ENCODE results near the gene FZR1. TPM values are rescaled to one million over a fixed set of nuclear protein-coding genes. Genes with fewer than 3 reads are reported as not detected.

The FZR1 gene
- total and polyA plus RNA-seq, 2 of the 13 experiments (the other 11 are each of a cell fraction or from before 2014, with no cell fraction given) = 29.0 to 30.8 TPM

DNA sequence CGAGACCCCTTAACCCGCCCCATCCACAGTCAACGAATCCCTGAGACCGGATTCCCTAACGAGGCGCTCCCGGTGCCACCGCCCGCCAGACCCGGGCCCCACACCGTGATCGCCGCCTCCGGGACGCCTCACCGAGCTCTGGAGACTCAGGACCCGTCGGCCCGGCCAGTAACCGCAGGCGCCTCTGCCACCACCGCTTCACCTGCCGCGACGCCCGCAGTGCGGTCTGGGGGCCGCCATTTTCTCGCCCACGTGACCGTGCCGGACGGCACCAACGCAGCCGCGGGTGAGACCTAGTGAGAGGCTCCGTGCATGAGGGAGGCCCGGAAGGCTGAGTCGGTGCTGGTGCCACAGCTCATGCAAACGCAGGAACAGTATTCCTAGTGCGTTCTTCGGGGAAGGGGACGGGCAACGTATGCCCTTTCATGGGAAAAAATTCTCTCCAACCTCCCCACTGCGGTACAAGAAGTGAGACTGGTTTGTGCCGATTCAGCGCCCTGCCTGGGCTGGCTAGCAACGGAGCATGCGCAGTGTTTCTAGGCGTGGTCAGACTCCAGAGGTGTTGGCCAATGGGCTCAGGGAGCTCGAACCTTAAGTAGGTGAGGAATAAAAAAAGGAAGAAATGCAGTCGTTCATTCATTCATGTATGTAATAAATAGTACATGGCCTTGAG is 5.5 kb upstream of the FZR1 start, which contains the start of gene DOHH (continued):
- TF ChIP-seq ETV5 (CRISPR knock-in tag; IDR thresholded peaks at IDR 0.05; ENCODE audit: borderline replicate concordance) = peak; percentile 61
- TF ChIP-seq KLF15 (CRISPR knock-in tag; IDR thresholded peaks at IDR 0.05; ENCODE audit: borderline replicate concordance) = no peak
- TF ChIP-seq ZNF232 (CRISPR knock-in tag; IDR thresholded peaks at IDR 0.05; ENCODE audit: borderline replicate concordance) = no peak; the same call in 1 of the 2 replicates
- TF ChIP-seq, protein P1, sequence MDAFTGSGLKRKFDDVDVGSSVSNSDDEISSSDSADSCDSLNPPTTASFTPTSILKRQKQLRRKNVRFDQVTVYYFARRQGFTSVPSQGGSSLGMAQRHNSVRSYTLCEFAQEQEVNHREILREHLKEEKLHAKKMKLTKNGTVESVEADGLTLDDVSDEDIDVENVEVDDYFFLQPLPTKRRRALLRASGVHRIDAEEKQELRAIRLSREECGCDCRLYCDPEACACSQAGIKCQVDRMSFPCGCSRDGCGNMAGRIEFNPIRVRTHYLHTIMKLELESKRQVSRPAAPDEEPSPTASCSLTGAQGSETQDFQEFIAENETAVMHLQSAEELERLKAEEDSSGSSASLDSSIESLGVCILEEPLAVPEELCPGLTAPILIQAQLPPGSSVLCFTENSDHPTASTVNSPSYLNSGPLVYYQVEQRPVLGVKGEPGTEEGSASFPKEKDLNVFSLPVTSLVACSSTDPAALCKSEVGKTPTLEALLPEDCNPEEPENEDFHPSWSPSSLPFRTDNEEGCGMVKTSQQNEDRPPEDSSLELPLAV (CRISPR knock-in tag; conservative IDR thresholded peaks at IDR 0.05; ENCODE audit: low read depth) = no peak
- peak; percentile 51; the same call in 1 of the 2 replicates for TF ChIP-seq ZFP1 (CRISPR knock-in tag; IDR thresholded peaks at IDR 0.05)
- TF ChIP-seq ZNF776 (CRISPR knock-in tag; IDR thresholded peaks at IDR 0.05) = peak; percentile 67; the same call in 1 of the 2 replicates
- TF ChIP-seq ZNF12 (CRISPR knock-in tag; IDR thresholded peaks at IDR 0.05) = no peak
- 0 out of 2 replicates have a peak, but pooled peaks have one; percentile 17 for TF ChIP-seq ZNF567 (CRISPR knock-in tag; IDR thresholded peaks at IDR 0.05; ENCODE audit: borderline replicate concordance)
- TF ChIP-seq RAD21 (CRISPR knock-in tag; IDR thresholded peaks at IDR 0.05) = peak; percentile 33; the same call in 1 of the 2 replicates
- TF ChIP-seq ZNF615 (CRISPR knock-in tag; IDR thresholded peaks at IDR 0.05; ENCODE audit: borderline replicate concordance) = no peak
- TF ChIP-seq THYN1 (CRISPR knock-in tag; IDR thresholded peaks at IDR 0.05; ENCODE audit: borderline replicate concordance, low read depth) = no peak
- TF ChIP-seq RFX5 (IDR thresholded peaks at IDR 0.05; ENCODE audit: low read depth, low read length) = peak; percentile 88
- TF ChIP-seq, protein P2, sequence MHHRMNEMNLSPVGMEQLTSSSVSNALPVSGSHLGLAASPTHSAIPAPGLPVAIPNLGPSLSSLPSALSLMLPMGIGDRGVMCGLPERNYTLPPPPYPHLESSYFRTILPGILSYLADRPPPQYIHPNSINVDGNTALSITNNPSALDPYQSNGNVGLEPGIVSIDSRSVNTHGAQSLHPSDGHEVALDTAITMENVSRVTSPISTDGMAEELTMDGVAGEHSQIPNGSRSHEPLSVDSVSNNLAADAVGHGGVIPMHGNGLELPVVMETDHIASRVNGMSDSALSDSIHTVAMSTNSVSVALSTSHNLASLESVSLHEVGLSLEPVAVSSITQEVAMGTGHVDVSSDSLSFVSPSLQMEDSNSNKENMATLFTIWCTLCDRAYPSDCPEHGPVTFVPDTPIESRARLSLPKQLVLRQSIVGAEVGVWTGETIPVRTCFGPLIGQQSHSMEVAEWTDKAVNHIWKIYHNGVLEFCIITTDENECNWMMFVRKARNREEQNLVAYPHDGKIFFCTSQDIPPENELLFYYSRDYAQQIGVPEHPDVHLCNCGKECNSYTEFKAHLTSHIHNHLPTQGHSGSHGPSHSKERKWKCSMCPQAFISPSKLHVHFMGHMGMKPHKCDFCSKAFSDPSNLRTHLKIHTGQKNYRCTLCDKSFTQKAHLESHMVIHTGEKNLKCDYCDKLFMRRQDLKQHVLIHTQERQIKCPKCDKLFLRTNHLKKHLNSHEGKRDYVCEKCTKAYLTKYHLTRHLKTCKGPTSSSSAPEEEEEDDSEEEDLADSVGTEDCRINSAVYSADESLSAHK (CRISPR knock-in tag; IDR thresholded peaks at IDR 0.05; ENCODE audit: borderline replicate concordance) = no peak
- TF ChIP-seq U2AF2 (IDR thresholded peaks at IDR 0.05; ENCODE audit: low read depth, low read length) = no peak
- TF ChIP-seq PRMT3 (CRISPR knock-in tag; IDR thresholded peaks at IDR 0.05; ENCODE audit: borderline replicate concordance, low read depth) = no peak
- no peak for TF ChIP-seq TOPORS (CRISPR knock-in tag; IDR thresholded peaks at IDR 0.05)
- no peak for TF ChIP-seq ZNF678 (CRISPR knock-in tag; IDR thresholded peaks at IDR 0.05)
- no peak for TF ChIP-seq JUNB (CRISPR knock-in tag; IDR thresholded peaks at IDR 0.05; ENCODE audit: borderline replicate concordance)
- TF ChIP-seq, protein P3, sequence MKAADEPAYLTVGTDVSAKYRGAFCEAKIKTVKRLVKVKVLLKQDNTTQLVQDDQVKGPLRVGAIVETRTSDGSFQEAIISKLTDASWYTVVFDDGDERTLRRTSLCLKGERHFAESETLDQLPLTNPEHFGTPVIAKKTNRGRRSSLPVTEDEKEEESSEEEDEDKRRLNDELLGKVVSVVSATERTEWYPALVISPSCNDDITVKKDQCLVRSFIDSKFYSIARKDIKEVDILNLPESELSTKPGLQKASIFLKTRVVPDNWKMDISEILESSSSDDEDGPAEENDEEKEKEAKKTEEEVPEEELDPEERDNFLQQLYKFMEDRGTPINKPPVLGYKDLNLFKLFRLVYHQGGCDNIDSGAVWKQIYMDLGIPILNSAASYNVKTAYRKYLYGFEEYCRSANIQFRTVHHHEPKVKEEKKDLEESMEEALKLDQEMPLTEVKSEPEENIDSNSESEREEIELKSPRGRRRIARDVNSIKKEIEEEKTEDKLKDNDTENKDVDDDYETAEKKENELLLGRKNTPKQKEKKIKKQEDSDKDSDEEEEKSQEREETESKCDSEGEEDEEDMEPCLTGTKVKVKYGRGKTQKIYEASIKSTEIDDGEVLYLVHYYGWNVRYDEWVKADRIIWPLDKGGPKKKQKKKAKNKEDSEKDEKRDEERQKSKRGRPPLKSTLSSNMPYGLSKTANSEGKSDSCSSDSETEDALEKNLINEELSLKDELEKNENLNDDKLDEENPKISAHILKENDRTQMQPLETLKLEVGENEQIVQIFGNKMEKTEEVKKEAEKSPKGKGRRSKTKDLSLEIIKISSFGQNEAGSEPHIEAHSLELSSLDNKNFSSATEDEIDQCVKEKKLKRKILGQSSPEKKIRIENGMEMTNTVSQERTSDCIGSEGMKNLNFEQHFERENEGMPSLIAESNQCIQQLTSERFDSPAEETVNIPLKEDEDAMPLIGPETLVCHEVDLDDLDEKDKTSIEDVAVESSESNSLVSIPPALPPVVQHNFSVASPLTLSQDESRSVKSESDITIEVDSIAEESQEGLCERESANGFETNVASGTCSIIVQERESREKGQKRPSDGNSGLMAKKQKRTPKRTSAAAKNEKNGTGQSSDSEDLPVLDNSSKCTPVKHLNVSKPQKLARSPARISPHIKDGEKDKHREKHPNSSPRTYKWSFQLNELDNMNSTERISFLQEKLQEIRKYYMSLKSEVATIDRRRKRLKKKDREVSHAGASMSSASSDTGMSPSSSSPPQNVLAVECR (CRISPR knock-in tag; IDR thresholded peaks at IDR 0.05; ENCODE audit: borderline replicate concordance) = peak; percentile 92
- no peak for TF ChIP-seq LCORL (IDR thresholded peaks at IDR 0.05)
- peak; percentile 42; the same call in 1 of the 2 replicates for TF ChIP-seq LCORL (CRISPR knock-in tag; IDR thresholded peaks at IDR 0.05)

Data from HepG2 (cell line).